ENCODE measurements around the gene JMJD1C.

GRCh38 chr10:63253040-63253439 lies 212.7 kb downstream of the JMJD1C start:
- TF ChIP-seq CTCF (IDR thresholded peaks at IDR 0.05; ENCODE audit: low read length) (no peak), EZH2 (optimal IDR thresholded peaks at IDR 0.05; ENCODE audit: low read depth, low read length) (no peak)

All from MM.1S (cell line).